Measurements from ENCODE around the gene ABCA10.

Gene ABCA10

GRCh38 chr17:69166957-69167356 lies 61.7 kb downstream of the ABCA10 start:
- DNase-seq (ENCODE audit: low read depth): no peak

GRCh38 chr17:69164206-69164605 lies 64.4 kb downstream of the ABCA10 start:
- DNase-seq (ENCODE audit: low read depth): no peak

- DNase-seq (ENCODE audit: low read depth): no peak
These were observed 69.2 kb downstream of the ABCA10 start for GRCh38 chr17:69159418-69159817.

- no peak for DNase-seq (ENCODE audit: low read depth)
These were observed 74.4 kb downstream of the ABCA10 start for GRCh38 chr17:69154267-69154666.

GRCh38 chr17:69150333-69150732 lies 78.3 kb downstream of the ABCA10 start:
- DNase-seq (ENCODE audit: low read depth): no peak

- no peak for DNase-seq (ENCODE audit: low read depth)
These were observed 81.2 kb downstream of the ABCA10 start for GRCh38 chr17:69147460-69147859.

- no peak for DNase-seq (ENCODE audit: low read depth)
These were observed 84.0 kb downstream of the ABCA10 start for GRCh38 chr17:69144331-69145255.

GRCh38 chr17:69143683-69144231 lies 84.9 kb downstream of the ABCA10 start:
- no peak for DNase-seq (ENCODE audit: low read depth)

GRCh38 chr17:69143151-69143550 lies 85.5 kb downstream of the ABCA10 start:
- DNase-seq (ENCODE audit: low read depth): no peak

- no peak for DNase-seq (ENCODE audit: low read depth)
These were observed 86.3 kb downstream of the ABCA10 start for GRCh38 chr17:69142175-69142802.

GRCh38 chr17:69141431-69142174 lies 87.0 kb downstream of the ABCA10 start, which contains the start of gene ABCA6:
Gene ABCA6, minus strand, starts transcription at chr17:69141895. Its CDS starts 1,192 bp downstream, at chr17:69140703.
- no peak for DNase-seq (ENCODE audit: low read depth)

- no peak for DNase-seq (ENCODE audit: low read depth)
These were observed 94.5 kb downstream of the ABCA10 start for GRCh38 chr17:69134112-69134511.

GRCh38 chr17:69130627-69131296 lies 97.9 kb downstream of the ABCA10 start:
- DNase-seq (ENCODE audit: low read depth): no peak

GRCh38 chr17:69123626-69124025 lies 105.0 kb downstream of the ABCA10 start:
- no peak for DNase-seq (ENCODE audit: low read depth)

GRCh38 chr17:69122065-69122464 lies 106.6 kb downstream of the ABCA10 start:
- no peak for DNase-seq (ENCODE audit: low read depth)

- no peak for DNase-seq (ENCODE audit: low read depth)
These were observed 110.5 kb downstream of the ABCA10 start for GRCh38 chr17:69117855-69118784.

- DNase-seq (ENCODE audit: low read depth): no peak
These were observed 116.8 kb downstream of the ABCA10 start for GRCh38 chr17:69111794-69112193.

- no peak for DNase-seq (ENCODE audit: low read depth)
These were observed 122.5 kb downstream of the ABCA10 start for GRCh38 chr17:69105907-69106730.

- DNase-seq (ENCODE audit: low read depth): no peak
These were observed 124.9 kb downstream of the ABCA10 start for GRCh38 chr17:69103557-69104233.
